ENCODE measurements around the gene WSCD2. TPM values are rescaled to one million over a fixed set of nuclear protein-coding genes. Genes with fewer than 3 reads are reported as not detected.

The WSCD2 gene
- polyA plus RNA-seq, 1 donor (not counting 4 experiments of a cell fraction or from before 2014, with no cell fraction given): not detected

- no peaks in the 10 kb centered on the region for H3K36me3 ChIP-seq (ENCODE audit: control insufficient read depth in 2 of 2, extremely low read depth in 1 of 2, insufficient read depth in 2 of 2, low read length in 2 of 2)
- no peak overlapping the region for H3K4me2 ChIP-seq (ENCODE audit: control insufficient read depth, extremely low read depth, insufficient read depth, low read depth, low read length)
- dilution Hi-C loops (cut with MboI; ENCODE audit: extremely low pct_ligation_motif_present, low sequenced_read_pairs): no loop called here
- H3K27me3 ChIP-seq (ENCODE audit: control insufficient read depth, extremely low read depth, insufficient read depth, low read length): peaks cover 7% of the 10 kb centered on the region
- H3K9me1 ChIP-seq (ENCODE audit: control insufficient read depth, extremely low read depth, insufficient read depth, low read length): no peaks in the 10 kb centered on the region
- no peak for FAIRE-seq
- no peak overlapping the region for H3K4me3 ChIP-seq (ENCODE audit: control insufficient read depth in 2 of 3, extremely low read depth in 1 of 3, insufficient read depth in 2 of 3, low read depth in 1 of 3, low read length in 3 of 3)
- H3K4me1 ChIP-seq (ENCODE audit: control insufficient read depth, extremely low read depth, insufficient read depth, low read length): no peaks in the 10 kb centered on the region
- H3K79me2 ChIP-seq (ENCODE audit: control insufficient read depth, insufficient read depth, low read length): no peaks in the 10 kb centered on the region
- no peak overlapping the region for H2AFZ ChIP-seq (ENCODE audit: control insufficient read depth, low read length)
- H4K20me1 ChIP-seq (ENCODE audit: control insufficient read depth, extremely low read depth, insufficient read depth, low read length): no peaks in the 10 kb centered on the region
- no peak for TF ChIP-seq EZH2 (IDR thresholded peaks at IDR 0.05; ENCODE audit: low read length)
- TF ChIP-seq, protein P1, sequence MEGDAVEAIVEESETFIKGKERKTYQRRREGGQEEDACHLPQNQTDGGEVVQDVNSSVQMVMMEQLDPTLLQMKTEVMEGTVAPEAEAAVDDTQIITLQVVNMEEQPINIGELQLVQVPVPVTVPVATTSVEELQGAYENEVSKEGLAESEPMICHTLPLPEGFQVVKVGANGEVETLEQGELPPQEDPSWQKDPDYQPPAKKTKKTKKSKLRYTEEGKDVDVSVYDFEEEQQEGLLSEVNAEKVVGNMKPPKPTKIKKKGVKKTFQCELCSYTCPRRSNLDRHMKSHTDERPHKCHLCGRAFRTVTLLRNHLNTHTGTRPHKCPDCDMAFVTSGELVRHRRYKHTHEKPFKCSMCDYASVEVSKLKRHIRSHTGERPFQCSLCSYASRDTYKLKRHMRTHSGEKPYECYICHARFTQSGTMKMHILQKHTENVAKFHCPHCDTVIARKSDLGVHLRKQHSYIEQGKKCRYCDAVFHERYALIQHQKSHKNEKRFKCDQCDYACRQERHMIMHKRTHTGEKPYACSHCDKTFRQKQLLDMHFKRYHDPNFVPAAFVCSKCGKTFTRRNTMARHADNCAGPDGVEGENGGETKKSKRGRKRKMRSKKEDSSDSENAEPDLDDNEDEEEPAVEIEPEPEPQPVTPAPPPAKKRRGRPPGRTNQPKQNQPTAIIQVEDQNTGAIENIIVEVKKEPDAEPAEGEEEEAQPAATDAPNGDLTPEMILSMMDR (optimal IDR thresholded peaks at IDR 0.05 in 1 of 3, IDR thresholded peaks at IDR 0.05 in 1 of 3, conservative IDR thresholded peaks at IDR 0.05 in 1 of 3; ENCODE audit: extremely low read depth in 1 of 3, insufficient read depth in 2 of 3, low read length in 3 of 3): no peak
- no peaks in the 10 kb centered on the region for H3K9me3 ChIP-seq (ENCODE audit: control insufficient read depth, low read depth, low read length)
- H3K27ac ChIP-seq (ENCODE audit: control insufficient read depth, insufficient read depth, low read length): no peak overlapping the region
- H3K9ac ChIP-seq (ENCODE audit: control insufficient read depth, extremely low read depth, insufficient read depth, low read length): no peak overlapping the region
- no peak for DNase-seq (ENCODE audit: low read depth, low spot score)
Measured at GRCh38 chr12:108157870-108158459, 28.9 kb downstream of the WSCD2 start.

DNA sequence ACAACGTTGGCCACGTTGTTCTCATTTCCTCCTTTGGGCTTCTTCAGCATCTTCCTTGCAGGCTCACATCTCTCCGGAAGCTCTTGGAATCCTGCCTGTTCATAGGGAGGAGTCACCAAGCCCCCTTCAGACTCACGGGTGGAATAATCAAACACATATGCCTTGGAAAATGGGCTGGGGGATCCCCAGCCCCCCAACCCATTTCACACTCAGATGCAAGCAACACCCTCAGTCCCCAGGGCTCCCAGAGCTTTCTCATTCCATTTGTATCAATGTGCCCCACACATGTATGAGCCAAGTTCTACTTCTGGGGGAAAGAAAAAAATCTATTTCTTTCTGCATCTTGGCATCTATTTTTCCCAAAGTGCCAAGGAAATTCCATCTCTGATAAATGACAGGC lies 33.1 kb downstream of the WSCD2 start:
- H3K4me3 ChIP-seq (ENCODE audit: control insufficient read depth in 2 of 3, extremely low read depth in 1 of 3, insufficient read depth in 2 of 3, low read depth in 1 of 3, low read length in 3 of 3): no peak overlapping the region
- FAIRE-seq: no peak
- no peaks in the 10 kb centered on the region for H3K79me2 ChIP-seq (ENCODE audit: control insufficient read depth, insufficient read depth, low read length)
- no peak overlapping the region for H3K27ac ChIP-seq (ENCODE audit: control insufficient read depth, insufficient read depth, low read length)
- H3K9me1 ChIP-seq (ENCODE audit: control insufficient read depth, extremely low read depth, insufficient read depth, low read length): no peaks in the 10 kb centered on the region
- no peaks in the 10 kb centered on the region for H4K20me1 ChIP-seq (ENCODE audit: control insufficient read depth, extremely low read depth, insufficient read depth, low read length)
- no peaks in the 10 kb centered on the region for H3K36me3 ChIP-seq (ENCODE audit: control insufficient read depth in 2 of 2, extremely low read depth in 1 of 2, insufficient read depth in 2 of 2, low read length in 2 of 2)
- H3K4me2 ChIP-seq (ENCODE audit: control insufficient read depth, extremely low read depth, insufficient read depth, low read depth, low read length): no peak overlapping the region
- TF ChIP-seq, protein P1 (optimal IDR thresholded peaks at IDR 0.05 in 1 of 3, IDR thresholded peaks at IDR 0.05 in 1 of 3, conservative IDR thresholded peaks at IDR 0.05 in 1 of 3; ENCODE audit: extremely low read depth in 1 of 3, insufficient read depth in 2 of 3, low read length in 3 of 3): no peak
- TF ChIP-seq EZH2 (IDR thresholded peaks at IDR 0.05; ENCODE audit: low read length): no peak
- no peak overlapping the region for H3K9ac ChIP-seq (ENCODE audit: control insufficient read depth, extremely low read depth, insufficient read depth, low read length)
- no peak for DNase-seq (ENCODE audit: low read depth, low spot score)
- no peak overlapping the region for H2AFZ ChIP-seq (ENCODE audit: control insufficient read depth, low read length)
- no peaks in the 10 kb centered on the region for H3K4me1 ChIP-seq (ENCODE audit: control insufficient read depth, extremely low read depth, insufficient read depth, low read length)
- no peaks in the 10 kb centered on the region for H3K27me3 ChIP-seq (ENCODE audit: control insufficient read depth, extremely low read depth, insufficient read depth, low read length)
- H3K9me3 ChIP-seq (ENCODE audit: control insufficient read depth, low read depth, low read length): no peaks in the 10 kb centered on the region
- dilution Hi-C loops (cut with MboI; ENCODE audit: extremely low pct_ligation_motif_present, low sequenced_read_pairs): no loop called here
